CD14-positive monocyte (primary cell): ENCODE results near the gene DHTKD1. TPM values are rescaled to one million over a fixed set of nuclear protein-coding genes. Genes with fewer than 3 reads are reported as not detected.

Experiments used
- DNase-seq, 3 donors: peaks; one replicate each; pipeline ENCODE4 v3.0.0-alpha.2; 2011 to 2022
- H2AFZ ChIP-seq: 2 replicates; pipeline ENCODE4 v1.6.0; 2012; ENCODE audit warnings: mild to moderate bottlenecking, low read depth, low read length, inconsistent platforms; ENCODE audit not compliant: insufficient read depth, poor library complexity, severe bottlenecking
- H3K27ac ChIP-seq, 2 donors: 1 replicate in 1 of 2; 2 replicates in 1 of 2; pipeline ENCODE4 v1.5.1; 2012 to 2013; ENCODE audit warnings: low read length in 2 of 2, control low read depth in 1 of 2, inconsistent platforms in 1 of 2, low read depth in 1 of 2, mild to moderate bottlenecking in 1 of 2
- H3K27me3 ChIP-seq, 2 donors: one replicate each; pipeline versions ENCODE4 v1.6.0 to v1.6.1; 2011 to 2013; ENCODE audit warnings: low read length in 2 of 2; ENCODE audit not compliant: control insufficient read depth in 2 of 2, insufficient read depth in 2 of 2
- H3K36me3 ChIP-seq, 2 donors: replicated peaks in 1 of 2; 1 replicate in 1 of 2; 2 replicates in 1 of 2; pipeline versions ENCODE4 v1.5.1 to v1.6.1; 2012 to 2013; ENCODE audit warnings: low read length in 2 of 2, control low read depth in 1 of 2, inconsistent platforms in 1 of 2, mild to moderate bottlenecking in 1 of 2; ENCODE audit not compliant: insufficient read depth in 2 of 2, control insufficient read depth in 1 of 2
- H3K4me1 ChIP-seq, 2 donors: 1 replicate in 1 of 2; 2 replicates in 1 of 2; pipeline versions ENCODE4 v1.5.1 to v1.6.1; 2012 to 2013; ENCODE audit warnings: low read length in 2 of 2, control low read depth in 1 of 2, inconsistent platforms in 1 of 2, mild to moderate bottlenecking in 1 of 2, moderate library complexity in 1 of 2; ENCODE audit not compliant: insufficient read depth in 2 of 2, control insufficient read depth in 1 of 2
- H3K4me2 ChIP-seq: replicated peaks from 2 replicates; pipeline ENCODE3; 2012; ENCODE audit warnings: low read length, moderate library complexity, mild to moderate bottlenecking; ENCODE audit not compliant: poor library complexity, severe bottlenecking; ENCODE audit errors: extremely low read depth
- H3K4me3 ChIP-seq, 3 experiments: fragments of 200-600 bp in 1 of 3; sonication (generic) in 1 of 3; replicated peaks in 1 of 3; 1 replicate in 2 of 3; 2 replicates in 1 of 3; pipeline ENCODE4 v1.5.1; 2011 to 2013; ENCODE audit warnings: low read length in 3 of 3, mild to moderate bottlenecking in 3 of 3, control low read depth in 2 of 3, low read depth in 2 of 3, inconsistent platforms in 1 of 3, moderate library complexity in 1 of 3
- H3K79me2 ChIP-seq: 2 replicates; pipeline ENCODE4 v1.6.0; 2012; ENCODE audit warnings: mild to moderate bottlenecking, control low read depth, inconsistent platforms, low read length, moderate library complexity; ENCODE audit not compliant: insufficient read depth
- H3K9ac ChIP-seq: 2 replicates; pipeline ENCODE4 v1.6.0; 2017; ENCODE audit warnings: low read length, mild to moderate bottlenecking; ENCODE audit not compliant: insufficient read depth, poor library complexity, severe bottlenecking
- H3K9me3 ChIP-seq, 2 donors: replicated peaks in 1 of 2; 1 replicate in 1 of 2; 2 replicates in 1 of 2; pipeline versions ENCODE4 v1.5.1 to v1.6.1; 2012 to 2013; ENCODE audit warnings: low read length in 2 of 2, control low read depth in 1 of 2; ENCODE audit not compliant: control insufficient read depth in 1 of 2, insufficient read depth in 1 of 2
- H4K20me1 ChIP-seq: 2 replicates; pipeline ENCODE4 v1.6.0; 2012; ENCODE audit warnings: mild to moderate bottlenecking, low read length, control low read depth, moderate library complexity; ENCODE audit not compliant: insufficient read depth
- H3K27ac Mint-ChIP-seq, 7 donors: one replicate each; pipeline ENCODE4 v1.8.0; 2020; ENCODE audit warnings: mild to moderate bottlenecking in 7 of 7, mixed read lengths in 7 of 7, moderate library complexity in 6 of 7, inconsistent platforms in 2 of 7
- H3K27me3 Mint-ChIP-seq, 3 donors: one replicate each; pipeline ENCODE4 v1.8.0; 2021 to 2022; ENCODE audit warnings: low read depth in 3 of 3, mild to moderate bottlenecking in 3 of 3, mixed read lengths in 3 of 3, moderate library complexity in 3 of 3, inconsistent platforms in 1 of 3
- H3K36me3 Mint-ChIP-seq, 2 donors: one replicate each; pipeline ENCODE4 v1.8.0; 2020; ENCODE audit warnings: mixed read lengths in 2 of 2, inconsistent platforms in 1 of 2, mild to moderate bottlenecking in 1 of 2
- H3K4me1 Mint-ChIP-seq: one replicate; pipeline ENCODE4 v1.8.0; 2020; ENCODE audit warnings: mild to moderate bottlenecking, mixed read lengths
- H3K4me3 Mint-ChIP-seq, 2 donors: one replicate each; pipeline ENCODE4 v1.8.0; 2020; ENCODE audit warnings: mild to moderate bottlenecking in 2 of 2, mixed read lengths in 2 of 2, moderate library complexity in 1 of 2
- H3K9me3 Mint-ChIP-seq, 7 donors: one replicate each; pipeline ENCODE4 v1.8.0; 2020 to 2022; ENCODE audit warnings: mixed read lengths in 7 of 7, mild to moderate bottlenecking in 6 of 7, moderate library complexity in 6 of 7, inconsistent platforms in 2 of 7
- WGBS: methylation state at CpG from one replicate; pipeline ENCODE4 v1.1.5; 2013; ENCODE audit warnings: missing lambda C conversion rate; ENCODE audit not compliant: insufficient coverage; 5-methylcytosine and 5-hydroxymethylcytosine counted together
- intact Hi-C, 2 donors: fragments of 100-400 bp; cut with micrococcal nuclease; formaldehyde crosslinking; loops; one replicate each; pipeline versions ENCODE4 v1.15.0 to v1.15.1; 2023
- polyA plus RNA-seq, 3 donors: library from polyadenylated mRNA; depleted of rRNA in 1 of 3; unstranded in 2 of 3; stranded (reverse) in 1 of 3; fragments of 300-500 nt in 2 of 3; fragments of >200 nt in 1 of 3; fragmentation: Illumina TruSeq in 2 of 3; gene quantifications; 1 replicate in 2 of 3; 2 replicates in 1 of 3; pipeline ENCODE4 v1.2.3, GENCODE V29; 2012 to 2021
- TF ChIP-seq, protein P1 (sequence below): fragments of 200-600 bp; IDR thresholded peaks from one replicate; pipeline ENCODE4 v1.8.0; 2022; ENCODE audit warnings: antibody characterized with exemption, mild to moderate bottlenecking

DHTKD1 gene
- polyA plus RNA-seq, 3 donors, result 7.0 to 12.1 (median 11.2) TPM

DNA sequence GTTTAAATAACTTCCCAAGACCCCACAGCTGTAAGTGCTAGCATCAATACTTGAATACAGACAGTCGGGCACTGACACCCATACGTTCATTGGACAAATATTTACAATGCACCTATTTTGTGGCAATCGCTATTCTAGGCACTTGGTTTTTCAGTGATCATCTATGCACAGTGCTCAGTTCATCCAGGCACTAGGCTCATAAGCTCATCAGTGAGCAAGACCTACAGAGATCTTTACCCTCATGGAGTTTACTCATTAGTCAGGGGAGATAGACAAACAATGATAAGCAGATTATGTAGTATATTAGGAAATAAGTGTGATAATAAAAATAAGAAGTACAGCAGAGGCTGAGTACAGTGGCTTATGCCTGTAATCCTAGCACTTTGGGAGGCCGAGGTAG, 7.6 kb upstream of the DHTKD1 start:
- Histone ChIP-seq H3K4me2 (no peak overlapping the region), H3K9ac (no peak overlapping the region), H3K4me3 (no peak overlapping the region), H3K36me3 (no peaks in the 10 kb centered on the region), H3K27ac (no peak overlapping the region), H4K20me1 (no peaks in the 10 kb centered on the region), H2AFZ (no peak overlapping the region), H3K4me1 (no peaks in the 10 kb centered on the region), H3K9me3 (no peaks in the 10 kb centered on the region), H3K79me2 (no peaks in the 10 kb centered on the region), H3K27me3 (no peaks in the 10 kb centered on the region)
- 100% methylated on average over 3 of the region's 4 CpGs for WGBS
- no peaks in the 10 kb centered on the region for H3K4me1 Mint-ChIP-seq
- intact Hi-C loops, result no loop called here
- TF ChIP-seq, protein P1, sequence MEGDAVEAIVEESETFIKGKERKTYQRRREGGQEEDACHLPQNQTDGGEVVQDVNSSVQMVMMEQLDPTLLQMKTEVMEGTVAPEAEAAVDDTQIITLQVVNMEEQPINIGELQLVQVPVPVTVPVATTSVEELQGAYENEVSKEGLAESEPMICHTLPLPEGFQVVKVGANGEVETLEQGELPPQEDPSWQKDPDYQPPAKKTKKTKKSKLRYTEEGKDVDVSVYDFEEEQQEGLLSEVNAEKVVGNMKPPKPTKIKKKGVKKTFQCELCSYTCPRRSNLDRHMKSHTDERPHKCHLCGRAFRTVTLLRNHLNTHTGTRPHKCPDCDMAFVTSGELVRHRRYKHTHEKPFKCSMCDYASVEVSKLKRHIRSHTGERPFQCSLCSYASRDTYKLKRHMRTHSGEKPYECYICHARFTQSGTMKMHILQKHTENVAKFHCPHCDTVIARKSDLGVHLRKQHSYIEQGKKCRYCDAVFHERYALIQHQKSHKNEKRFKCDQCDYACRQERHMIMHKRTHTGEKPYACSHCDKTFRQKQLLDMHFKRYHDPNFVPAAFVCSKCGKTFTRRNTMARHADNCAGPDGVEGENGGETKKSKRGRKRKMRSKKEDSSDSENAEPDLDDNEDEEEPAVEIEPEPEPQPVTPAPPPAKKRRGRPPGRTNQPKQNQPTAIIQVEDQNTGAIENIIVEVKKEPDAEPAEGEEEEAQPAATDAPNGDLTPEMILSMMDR, result no peak
- no peak overlapping the region for H3K27ac Mint-ChIP-seq
- H3K9me3 Mint-ChIP-seq, result peaks cover 0 to 3% (median 0%) of the 10 kb centered on the region in 7 donors
- H3K27me3 Mint-ChIP-seq, result no peaks in the 10 kb centered on the region
- H3K4me3 Mint-ChIP-seq, result no peak overlapping the region
- DNase-seq, result no peak
- H3K36me3 Mint-ChIP-seq, result no peaks in the 10 kb centered on the region

DNA sequence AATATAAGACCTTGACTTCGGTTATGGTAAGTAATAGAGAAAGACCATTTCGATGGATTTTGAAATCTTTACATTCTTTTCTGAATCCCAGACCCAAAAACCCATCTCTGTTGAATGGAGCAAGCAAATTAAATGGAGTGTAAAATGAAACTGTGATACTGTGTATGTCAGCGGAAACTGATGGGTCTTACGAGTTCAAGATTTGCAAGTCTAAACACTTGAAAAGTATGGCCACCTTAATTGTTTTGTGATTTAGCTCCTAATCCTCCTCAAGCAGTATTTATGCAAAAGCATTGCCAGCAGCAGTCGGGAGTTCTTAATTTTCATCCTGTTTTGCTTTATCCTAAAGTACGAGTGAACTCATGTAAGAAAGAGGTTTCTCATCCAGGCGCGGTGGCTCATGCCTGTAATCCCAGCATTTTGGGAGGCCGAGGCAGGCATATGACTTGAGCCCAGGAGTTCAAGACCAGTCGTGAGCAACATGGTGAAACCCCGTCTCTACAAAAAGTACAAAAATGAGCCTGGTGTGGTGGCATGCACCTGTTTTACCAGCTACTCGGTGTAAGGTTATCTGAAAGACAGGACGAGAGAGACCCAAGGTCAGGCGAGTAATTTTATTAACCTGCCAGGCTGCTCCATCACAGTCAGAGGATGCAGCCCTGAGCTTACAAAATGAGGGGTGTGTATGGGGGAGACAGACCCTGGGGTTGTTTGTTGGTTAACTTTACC, 5.8 kb upstream of the DHTKD1 start:
- Histone ChIP-seq H3K27ac (no peak overlapping the region), H3K9ac (no peak overlapping the region), H3K9me3 (no peaks in the 10 kb centered on the region), H3K4me1 (peaks cover 0 to 1% of the 10 kb centered on the region in 2 donors), H3K27me3 (no peaks in the 10 kb centered on the region), H4K20me1 (no peaks in the 10 kb centered on the region), H2AFZ (no peak overlapping the region), H3K36me3 (no peaks in the 10 kb centered on the region), H3K79me2 (no peaks in the 10 kb centered on the region), H3K4me2 (no peak overlapping the region), H3K4me3 (no peak overlapping the region)
- Mint-ChIP-seq H3K27me3 (no peaks in the 10 kb centered on the region), H3K27ac (no peak overlapping the region), H3K4me3 (no peak overlapping the region), H3K4me1 (no peaks in the 10 kb centered on the region), H3K36me3 (no peaks in the 10 kb centered on the region), H3K9me3 (peaks cover 0 to 1% (median 0%) of the 10 kb centered on the region in 7 donors)
- TF ChIP-seq, protein P1, result no peak
- no peak for DNase-seq
- WGBS, result 98% methylated on average over 6 of the region's 14 CpGs
- intact Hi-C loops, result no loop called here
